ENCODE results near the gene RCN1. TPM values are rescaled to one million over a fixed set of nuclear protein-coding genes. Genes with fewer than 3 reads are reported as not detected.

RCN1 gene
- total RNA-seq, 6 donors from 2014 or later, result 11.5 to 90.1 (median 49.8) TPM

DNA sequence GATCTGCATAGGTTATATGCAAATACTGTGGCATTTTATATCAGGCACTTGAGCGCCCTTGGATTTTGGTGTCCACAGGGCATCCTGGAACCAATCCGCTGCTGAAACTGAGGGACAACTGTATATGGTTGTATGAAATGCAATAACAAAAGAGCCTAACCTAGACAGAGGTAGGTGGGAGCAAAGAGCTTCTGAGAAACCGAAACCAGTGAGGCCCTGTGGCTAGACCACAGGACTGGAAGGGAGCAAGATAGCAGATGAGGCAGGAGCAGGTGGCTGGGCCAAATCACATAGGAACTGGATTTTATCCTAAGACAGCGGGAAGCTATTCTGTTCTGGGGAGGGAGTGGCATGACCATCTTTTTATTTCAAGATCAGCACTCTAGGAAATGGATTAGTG is 30.1 kb downstream of the RCN1 start:
- H3K27ac ChIP-seq, result no peak overlapping the region
- TF ChIP-seq EP300 (IDR thresholded peaks at IDR 0.05) (no peak), POLR2A (IDR thresholded peaks at IDR 0.05) (no peak), POLR2AphosphoS5 (IDR thresholded peaks at IDR 0.05) (no peak)
- TF ChIP-seq, protein P1, sequence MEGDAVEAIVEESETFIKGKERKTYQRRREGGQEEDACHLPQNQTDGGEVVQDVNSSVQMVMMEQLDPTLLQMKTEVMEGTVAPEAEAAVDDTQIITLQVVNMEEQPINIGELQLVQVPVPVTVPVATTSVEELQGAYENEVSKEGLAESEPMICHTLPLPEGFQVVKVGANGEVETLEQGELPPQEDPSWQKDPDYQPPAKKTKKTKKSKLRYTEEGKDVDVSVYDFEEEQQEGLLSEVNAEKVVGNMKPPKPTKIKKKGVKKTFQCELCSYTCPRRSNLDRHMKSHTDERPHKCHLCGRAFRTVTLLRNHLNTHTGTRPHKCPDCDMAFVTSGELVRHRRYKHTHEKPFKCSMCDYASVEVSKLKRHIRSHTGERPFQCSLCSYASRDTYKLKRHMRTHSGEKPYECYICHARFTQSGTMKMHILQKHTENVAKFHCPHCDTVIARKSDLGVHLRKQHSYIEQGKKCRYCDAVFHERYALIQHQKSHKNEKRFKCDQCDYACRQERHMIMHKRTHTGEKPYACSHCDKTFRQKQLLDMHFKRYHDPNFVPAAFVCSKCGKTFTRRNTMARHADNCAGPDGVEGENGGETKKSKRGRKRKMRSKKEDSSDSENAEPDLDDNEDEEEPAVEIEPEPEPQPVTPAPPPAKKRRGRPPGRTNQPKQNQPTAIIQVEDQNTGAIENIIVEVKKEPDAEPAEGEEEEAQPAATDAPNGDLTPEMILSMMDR (IDR thresholded peaks at IDR 0.05), result no peak
- no peak for ATAC-seq (ENCODE audit: low FRiP score in 2 of 2)
- no peak for DNase-seq
- no peaks in the 10 kb centered on the region for H3K4me1 ChIP-seq
- no peak overlapping the region for H3K4me3 ChIP-seq
- WGBS, 2 donors, result 92 to 94% methylated on average over 4 of the region's 4 CpGs
- no peaks in the 10 kb centered on the region for H3K36me3 ChIP-seq
- H3K27me3 ChIP-seq, result no peaks in the 10 kb centered on the region
- H3K9me3 ChIP-seq, result no peaks in the 10 kb centered on the region

DNA sequence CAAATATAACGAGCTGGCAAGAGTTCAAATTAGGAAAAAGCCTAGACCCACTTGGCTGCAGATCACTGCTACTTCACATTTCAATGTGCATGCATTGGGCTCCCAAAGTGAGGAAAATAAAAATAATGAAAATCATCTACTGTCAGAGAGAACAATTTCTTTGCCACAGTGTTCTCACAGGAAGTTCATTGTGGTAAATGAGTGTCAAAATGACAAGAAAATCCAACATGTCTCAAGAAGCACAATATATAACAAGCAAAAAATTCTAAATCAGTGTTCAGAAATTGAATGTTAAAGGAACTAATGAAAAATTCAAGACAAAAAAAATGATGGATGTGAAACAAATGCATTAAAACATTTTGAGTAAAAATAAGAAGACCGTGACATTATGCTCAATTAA is 31.3 kb downstream of the RCN1 start:
- no peak overlapping the region for H3K4me3 ChIP-seq

DNA sequence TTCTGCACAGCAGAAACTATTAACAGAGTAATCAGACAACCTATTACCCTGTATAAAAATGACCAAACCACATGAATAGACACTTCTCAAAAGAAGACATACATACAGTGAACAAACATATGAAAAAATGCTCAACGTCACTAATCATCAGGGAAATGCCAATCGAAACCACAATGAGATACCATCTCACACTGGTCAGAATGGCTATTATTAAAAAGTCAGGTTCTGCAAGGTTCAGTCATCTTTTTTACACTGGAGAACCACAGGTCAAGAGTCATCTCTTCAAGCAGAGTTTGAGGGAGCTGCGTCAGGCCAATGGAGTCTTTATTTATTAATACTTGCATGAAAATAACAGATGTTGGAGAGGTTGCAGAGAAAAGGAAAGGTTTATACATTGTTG is 40.4 kb downstream of the RCN1 start:
- Histone ChIP-seq H3K4me3 (no peak overlapping the region), H3K4me1 (no peaks in the 10 kb centered on the region), H3K27me3 (no peaks in the 10 kb centered on the region), H3K27ac (no peak overlapping the region), H3K9me3 (peaks cover 0 to 6% (median 0%) of the 10 kb centered on the region in 4 donors), H3K36me3 (no peaks in the 10 kb centered on the region)
- ATAC-seq (ENCODE audit: low FRiP score in 2 of 2) (no peak), DNase-seq (no peak)
- TF ChIP-seq, protein P1 (IDR thresholded peaks at IDR 0.05), result no peak
- no peak for TF ChIP-seq POLR2AphosphoS5 (IDR thresholded peaks at IDR 0.05)
- TF ChIP-seq EP300 (IDR thresholded peaks at IDR 0.05), result no peak
- WGBS, 2 donors, result 81 to 84% methylated on average over 3 of the region's 3 CpGs

More for the DNA sequence above, 31.3 kb downstream of the RCN1 start:
- Histone ChIP-seq H3K36me3 (no peaks in the 10 kb centered on the region), H3K9me3 (no peaks in the 10 kb centered on the region), H3K4me1 (no peaks in the 10 kb centered on the region), H3K27me3 (no peaks in the 10 kb centered on the region), H3K27ac (no peak overlapping the region)
- no peak for TF ChIP-seq POLR2A (IDR thresholded peaks at IDR 0.05)
- no peak for TF ChIP-seq EP300 (IDR thresholded peaks at IDR 0.05)
- TF ChIP-seq, protein P1 (IDR thresholded peaks at IDR 0.05), result no peak
- TF ChIP-seq POLR2AphosphoS5 (IDR thresholded peaks at IDR 0.05), result no peak
- ATAC-seq (ENCODE audit: low FRiP score in 2 of 2) (no peak), DNase-seq (no peak)
- WGBS, 2 donors, result 67 to 79% methylated on average over 2 of the region's 2 CpGs

DNA sequence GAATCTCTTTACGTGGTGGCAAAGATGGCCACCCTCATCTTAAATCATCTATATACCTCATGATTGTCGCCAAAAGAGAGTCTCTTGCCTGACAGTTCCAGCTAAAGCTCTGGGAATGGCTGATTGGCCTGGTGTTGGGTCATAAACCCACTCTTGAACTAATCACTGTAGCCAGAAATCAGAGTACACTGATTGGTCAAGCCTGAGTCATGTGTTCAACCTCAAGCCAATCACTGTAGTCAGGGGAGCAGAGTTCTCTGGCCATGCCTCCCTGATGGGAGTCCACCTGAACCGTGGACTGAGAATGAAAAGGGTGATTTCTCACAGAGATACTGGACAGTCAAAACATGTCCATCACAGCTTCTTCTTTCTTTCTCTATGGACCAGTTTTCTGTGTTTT is 45.8 kb downstream of the RCN1 start:
- no peaks in the 10 kb centered on the region for H3K9me3 ChIP-seq
- no peak overlapping the region for H3K4me3 ChIP-seq
- TF ChIP-seq POLR2A (IDR thresholded peaks at IDR 0.05), result no peak
- TF ChIP-seq, protein P1 (IDR thresholded peaks at IDR 0.05), result no peak
- TF ChIP-seq POLR2AphosphoS5 (IDR thresholded peaks at IDR 0.05), result no peak
- TF ChIP-seq EP300 (IDR thresholded peaks at IDR 0.05), result no peak
- no peaks in the 10 kb centered on the region for H3K4me1 ChIP-seq
- no peaks in the 10 kb centered on the region for H3K27me3 ChIP-seq
- no peak for DNase-seq
- H3K36me3 ChIP-seq, result no peaks in the 10 kb centered on the region
- 87 to 93% methylated on average over 3 of the region's 3 CpGs for WGBS, 2 donors
- no peak overlapping the region for H3K27ac ChIP-seq
- ATAC-seq (ENCODE audit: low FRiP score in 2 of 2), result no peak

DNA sequence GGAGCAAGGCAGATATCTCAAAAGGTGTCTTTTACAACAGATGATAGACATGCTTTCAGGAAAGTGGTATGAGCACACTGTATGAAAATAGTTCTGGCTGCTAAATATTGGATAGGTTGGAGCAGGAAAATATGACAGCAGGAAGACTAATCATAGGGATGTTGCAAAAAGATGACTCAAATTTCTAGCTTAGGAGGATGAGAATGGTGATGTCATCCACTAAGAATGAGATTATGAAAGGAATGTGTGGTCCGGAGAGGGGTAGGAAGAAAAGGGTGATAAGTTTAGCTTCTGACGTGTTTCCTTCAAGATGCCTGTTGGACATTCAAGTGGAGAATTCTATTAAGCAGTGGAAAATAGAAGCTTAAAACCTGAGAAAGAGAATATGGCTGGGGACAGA is 46.4 kb downstream of the RCN1 start:
- Histone ChIP-seq H3K9me3 (no peaks in the 10 kb centered on the region), H3K27me3 (no peaks in the 10 kb centered on the region), H3K4me1 (no peaks in the 10 kb centered on the region), H3K4me3 (no peak overlapping the region), H3K36me3 (no peaks in the 10 kb centered on the region), H3K27ac (no peak overlapping the region)
- DNase-seq, result no peak
- WGBS, 2 donors, result 37 to 68% methylated on average over 2 of the region's 2 CpGs
- ATAC-seq (ENCODE audit: low FRiP score in 2 of 2), result peak in 1 of 2 donors; percentile 78
- TF ChIP-seq POLR2AphosphoS5 (IDR thresholded peaks at IDR 0.05), result no peak
- TF ChIP-seq, protein P1 (IDR thresholded peaks at IDR 0.05), result no peak

All from upper lobe of left lung (tissue), 6 donors.